GM18505 (cell line): ENCODE data around the gene MYL12A.
"Not testable (repeated sequence)": the region's sequence is repeated elsewhere in the genome, so short reads cannot be mapped to it uniquely, and the experiment has no call there.

Experiments
- ATAC-seq: cut with Tn5 transposase; IDR thresholded peaks from one replicate; pipeline ENCODE4 v1.9.1; 2021; ENCODE audit not compliant: unreplicated experiment
- POLR2A ChIP-seq: IDR thresholded peaks from 4 replicates; pipeline ENCODE4 v1.6.1; 2011; ENCODE audit warnings: borderline replicate concordance; ENCODE audit not compliant: insufficient read depth, insufficient read length; ENCODE audit errors: extremely low read depth

The MYL12A gene

DNA sequence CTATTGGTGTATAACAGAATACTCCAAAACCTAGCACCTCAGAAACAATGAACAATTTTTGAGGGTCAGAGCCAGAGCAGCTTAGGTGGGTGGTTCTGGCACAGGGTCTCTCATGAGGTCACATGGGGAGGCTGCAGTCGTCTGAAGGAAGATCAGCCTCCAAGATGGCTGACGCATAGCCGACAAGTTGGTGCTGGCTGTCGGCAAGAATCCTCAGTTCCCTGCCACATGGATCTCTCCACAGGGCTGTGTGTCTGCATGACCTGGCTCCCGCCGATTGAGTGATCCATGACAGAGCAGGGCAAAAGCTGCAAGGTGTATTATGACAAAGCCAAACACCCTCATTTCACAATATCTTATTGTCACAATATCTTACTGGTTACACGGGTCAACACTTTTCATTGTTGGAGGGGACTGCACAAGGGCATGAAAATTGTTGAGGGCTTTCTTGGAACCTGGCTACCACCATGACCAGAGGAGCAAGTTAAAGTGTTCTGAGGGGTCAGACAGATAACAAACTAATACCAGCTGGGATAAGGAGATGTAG lies 18.5 kb downstream of the MYL12A start:
- TF ChIP-seq POLR2A: no peak
- ATAC-seq: no peak

DNA sequence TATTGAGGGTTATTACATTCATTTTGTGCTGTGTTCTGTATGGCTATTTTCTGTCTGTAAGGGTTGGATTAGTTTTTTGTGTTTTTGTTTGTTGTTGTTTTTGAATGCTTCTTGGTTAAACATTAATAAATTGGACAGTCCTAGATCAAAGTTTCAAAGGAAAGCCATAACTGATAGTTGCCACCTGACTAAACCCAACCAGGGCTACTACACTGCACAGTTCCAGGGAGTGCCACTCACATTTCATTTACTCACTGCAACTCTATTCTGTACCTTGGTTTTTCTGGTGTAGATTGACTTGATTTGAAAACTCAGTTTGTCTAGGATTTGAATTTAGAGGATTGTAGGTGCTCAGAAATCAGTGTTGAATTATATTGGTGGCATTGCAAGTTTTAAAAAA lies 20.7 kb downstream of the MYL12A start:
- no peak for TF ChIP-seq POLR2A
- ATAC-seq: no peak

DNA sequence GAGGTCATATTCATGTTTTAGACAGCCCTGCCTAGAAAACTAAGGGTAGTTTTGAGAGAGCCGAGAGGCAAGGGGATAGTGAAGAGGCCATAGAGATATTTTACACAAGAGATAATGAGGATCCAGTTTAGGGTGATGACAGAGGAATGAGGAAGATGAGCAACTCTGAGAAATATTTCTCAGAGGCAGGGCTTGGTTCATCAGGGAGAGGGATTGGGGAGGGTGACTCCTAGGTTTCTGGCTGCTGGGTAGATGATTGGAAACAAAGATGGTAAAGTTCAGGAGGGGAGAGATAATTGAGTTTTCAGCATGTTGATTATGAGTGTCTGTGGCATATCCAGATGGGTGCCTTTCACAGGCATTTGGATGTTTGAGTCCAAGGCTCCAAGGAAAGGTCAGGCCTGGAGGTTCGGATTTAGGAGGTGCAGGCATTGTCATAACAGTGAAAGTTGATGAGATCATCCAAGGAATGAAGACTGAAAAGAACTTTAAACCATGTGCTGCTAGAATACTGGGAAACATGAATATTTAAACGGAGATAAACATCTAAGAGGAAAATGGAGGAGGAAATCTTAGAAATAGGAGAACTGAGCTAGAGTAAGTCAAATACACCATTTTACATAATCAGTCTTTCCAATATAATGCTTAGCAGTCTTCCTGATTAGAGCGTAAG lies 21.8 kb downstream of the MYL12A start:
- TF ChIP-seq POLR2A: no peak
- no peak for ATAC-seq

DNA sequence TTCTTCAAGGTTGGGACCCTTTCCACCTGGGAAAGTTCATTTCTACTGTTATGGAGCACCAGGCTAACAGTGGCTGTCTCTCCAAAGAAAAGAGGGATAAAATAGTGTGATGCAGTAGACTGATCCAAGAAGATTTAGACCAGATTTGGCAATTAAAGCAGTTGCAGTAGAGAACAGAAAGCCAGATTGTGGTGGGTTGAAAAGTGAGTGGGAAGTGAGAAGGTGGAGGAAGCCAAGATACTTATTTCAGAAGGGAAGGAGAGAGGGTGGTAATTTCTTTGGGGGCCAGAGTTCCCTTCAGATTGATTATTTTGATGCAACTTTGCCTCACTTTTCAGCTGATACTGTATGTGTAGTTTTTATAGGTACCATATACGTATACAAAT lies 22.3 kb downstream of the MYL12A start:
- no peak for ATAC-seq
- TF ChIP-seq POLR2A: no peak

DNA sequence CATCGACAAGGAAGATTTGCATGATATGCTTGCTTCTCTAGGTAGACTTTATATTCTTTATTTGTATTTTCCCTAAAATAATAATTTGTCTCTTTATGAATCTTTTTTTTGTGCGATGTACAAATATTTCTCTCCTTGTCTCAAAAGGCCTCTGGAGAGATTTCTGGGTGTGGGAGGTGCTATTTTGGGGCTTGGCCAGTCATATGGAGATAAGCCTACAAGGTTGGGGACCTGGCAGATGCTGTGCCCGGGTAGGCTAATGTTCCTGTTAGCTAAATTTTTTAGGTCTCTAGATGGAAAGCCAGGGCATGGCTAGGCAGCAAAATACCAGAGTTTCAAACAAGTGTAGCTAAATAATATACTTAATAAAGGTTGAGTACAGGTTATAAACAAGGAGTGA lies 25.4 kb downstream of the MYL12A start:
- no peak for ATAC-seq
- no peak for TF ChIP-seq POLR2A

DNA sequence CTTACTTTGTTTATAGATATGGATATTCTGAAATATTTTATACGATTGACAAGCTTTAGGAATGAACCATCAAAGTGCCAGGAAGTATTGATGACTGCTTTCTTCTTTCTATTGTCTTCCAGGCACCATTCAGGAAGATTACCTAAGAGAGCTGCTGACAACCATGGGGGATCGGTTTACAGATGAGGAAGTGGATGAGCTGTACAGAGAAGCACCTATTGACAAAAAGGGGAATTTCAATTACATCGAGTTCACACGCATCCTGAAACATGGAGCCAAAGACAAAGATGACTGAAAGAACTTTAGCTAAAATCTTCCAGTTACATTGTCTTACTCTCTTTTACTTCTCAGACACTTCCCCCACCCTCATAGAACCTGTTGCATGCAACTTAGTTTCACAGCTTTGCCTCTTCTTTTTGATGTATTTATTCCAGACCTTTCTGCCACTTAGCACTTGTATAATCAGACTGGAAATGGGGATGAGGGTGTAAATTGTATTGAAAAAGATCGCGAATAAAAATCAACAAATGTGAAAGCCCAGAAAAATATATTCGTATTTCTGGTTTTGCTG lies 30.1 kb downstream of the MYL12A start:
- not testable (repeated sequence) for ATAC-seq

DNA sequence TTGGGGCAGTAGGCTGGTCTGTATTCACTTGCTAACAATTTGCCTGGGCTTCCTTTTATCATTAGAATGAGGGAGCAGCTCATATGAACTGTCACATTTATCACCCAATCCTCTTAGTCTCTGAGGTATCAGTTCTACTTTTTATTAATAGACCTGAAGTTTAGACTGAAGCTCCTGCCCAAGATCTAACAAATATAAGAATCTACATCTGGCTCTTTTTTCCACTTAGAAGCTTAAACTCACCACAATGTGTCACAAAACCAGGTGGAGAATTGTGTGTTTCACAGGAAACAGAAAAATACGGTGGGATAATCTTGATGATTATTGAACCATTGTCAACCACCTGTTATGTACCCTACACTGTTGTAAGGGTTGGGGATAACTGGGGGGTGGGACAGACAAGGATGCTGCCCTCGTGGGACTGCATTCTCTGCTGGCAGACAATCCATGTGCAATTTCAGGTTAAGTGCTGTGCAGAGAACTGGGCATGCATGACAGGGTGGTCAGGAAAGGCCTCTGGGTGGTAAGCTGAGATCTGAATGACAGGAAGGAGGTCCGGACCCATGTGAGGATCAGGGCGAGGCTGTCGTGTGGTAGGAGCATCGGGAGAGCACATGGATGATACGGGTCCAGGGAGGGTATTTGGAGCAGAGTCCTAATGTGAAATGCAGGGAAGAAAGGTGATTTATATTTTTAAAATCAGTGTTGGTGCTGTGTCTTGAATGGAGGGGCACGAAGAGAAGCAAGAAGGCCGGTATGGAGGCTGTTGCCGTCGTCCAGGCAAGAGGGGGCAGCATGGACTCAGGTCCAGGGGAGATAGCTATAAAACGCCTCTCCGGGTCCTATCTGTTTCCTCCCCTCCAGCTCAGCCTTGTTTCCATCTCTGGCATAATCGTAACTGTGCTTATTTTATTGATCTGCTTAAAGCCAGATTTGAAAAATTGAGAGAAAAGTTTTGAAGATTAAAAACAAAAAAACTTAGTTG lies 31.9 kb downstream of the MYL12A start:
- TF ChIP-seq POLR2A: no peak
- ATAC-seq: peak; percentile 80

DNA sequence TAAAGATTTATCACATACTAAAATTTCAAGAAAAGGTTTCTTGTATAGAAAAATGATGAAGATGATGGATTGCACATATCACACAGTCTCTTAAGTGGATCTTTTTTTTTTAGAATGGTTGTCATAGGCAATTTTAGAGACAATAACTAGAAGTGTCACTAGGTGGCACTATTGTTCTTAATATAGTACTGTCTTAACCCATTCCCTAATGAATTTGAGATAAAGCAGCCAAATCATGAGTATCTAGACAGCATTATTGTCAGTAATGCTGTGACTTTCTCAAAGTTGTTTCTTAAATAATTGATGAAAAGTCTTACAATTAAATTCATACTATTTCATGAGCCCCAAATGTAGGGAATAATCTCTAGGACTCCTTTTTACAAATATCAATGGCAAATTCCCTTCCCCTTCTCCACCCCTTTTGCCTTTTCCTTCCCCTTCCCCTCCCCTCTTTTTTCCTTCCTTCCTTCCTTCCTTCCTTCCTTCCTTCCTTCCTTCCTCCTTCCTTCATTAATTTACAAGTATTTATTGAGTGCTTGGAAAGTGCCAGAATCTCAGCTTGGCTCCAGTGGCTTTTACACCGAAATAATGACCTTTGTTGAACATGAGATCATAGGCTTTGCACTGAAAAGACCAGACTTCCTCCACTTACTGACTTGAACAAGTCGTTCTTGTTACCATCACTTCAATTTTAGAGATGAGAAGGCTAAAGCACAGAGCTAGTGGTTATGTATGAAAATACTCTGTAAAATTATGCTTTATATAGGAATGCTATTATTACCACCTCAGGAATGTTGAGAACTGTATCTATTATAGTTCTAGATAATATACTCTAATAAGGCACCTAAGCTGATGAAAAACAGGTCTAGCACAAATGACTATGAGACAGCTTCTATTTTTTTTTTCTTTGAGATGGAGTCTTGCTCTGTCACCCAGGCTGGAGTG lies 34.1 kb downstream of the MYL12A start:
- ATAC-seq: peak; percentile 40
- no peak for TF ChIP-seq POLR2A

DNA sequence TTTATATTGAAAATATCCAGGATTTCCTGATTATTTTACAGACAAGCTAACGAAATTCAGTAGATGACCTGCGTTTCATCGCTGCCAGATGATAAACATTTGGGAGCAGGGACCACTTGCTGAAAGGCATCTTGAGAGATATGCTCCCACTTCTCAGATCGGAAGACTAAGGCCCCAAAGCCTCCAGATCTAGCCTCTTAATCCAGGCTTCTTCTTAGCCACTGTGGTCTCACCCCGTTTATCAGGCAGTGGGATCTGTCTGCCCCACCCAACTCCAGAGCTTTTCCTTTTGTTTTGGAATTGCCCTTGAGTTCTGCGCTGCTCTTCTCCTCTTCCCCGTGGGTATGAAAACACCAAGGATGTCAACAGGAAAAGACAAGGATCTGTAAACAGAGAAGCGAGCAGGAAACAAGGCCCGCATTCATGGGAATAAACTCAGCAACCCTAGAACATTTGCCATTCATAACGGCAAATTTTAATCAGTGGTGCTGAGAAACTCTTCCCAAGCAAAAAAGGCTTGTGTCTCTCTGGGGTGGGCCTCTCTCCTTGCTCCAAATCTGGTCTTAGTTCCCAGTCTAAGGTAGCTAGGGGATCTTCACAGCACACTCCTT lies 35.8 kb downstream of the MYL12A start:
- ATAC-seq: no peak
- TF ChIP-seq POLR2A: no peak

DNA sequence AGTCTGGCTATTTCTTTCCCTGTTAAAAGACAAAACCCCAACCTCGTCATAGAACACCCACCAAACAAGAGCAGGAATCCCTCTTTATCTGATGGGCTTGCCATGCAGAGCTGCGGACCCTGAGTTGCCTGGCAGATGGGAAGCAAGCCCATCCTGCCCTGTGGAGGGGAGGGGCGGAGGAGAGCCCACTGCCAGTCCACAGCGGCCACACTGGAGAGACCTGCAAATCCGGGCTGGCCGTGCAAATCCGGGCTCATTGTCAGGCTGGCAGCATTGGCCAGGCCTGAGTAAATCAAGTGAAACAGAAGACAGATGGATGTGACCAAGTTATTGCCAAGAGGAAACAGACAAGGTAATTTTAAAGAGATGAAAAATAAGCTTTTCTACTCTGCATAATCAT lies 36.3 kb downstream of the MYL12A start:
- TF ChIP-seq POLR2A: no peak
- no peak for ATAC-seq

DNA sequence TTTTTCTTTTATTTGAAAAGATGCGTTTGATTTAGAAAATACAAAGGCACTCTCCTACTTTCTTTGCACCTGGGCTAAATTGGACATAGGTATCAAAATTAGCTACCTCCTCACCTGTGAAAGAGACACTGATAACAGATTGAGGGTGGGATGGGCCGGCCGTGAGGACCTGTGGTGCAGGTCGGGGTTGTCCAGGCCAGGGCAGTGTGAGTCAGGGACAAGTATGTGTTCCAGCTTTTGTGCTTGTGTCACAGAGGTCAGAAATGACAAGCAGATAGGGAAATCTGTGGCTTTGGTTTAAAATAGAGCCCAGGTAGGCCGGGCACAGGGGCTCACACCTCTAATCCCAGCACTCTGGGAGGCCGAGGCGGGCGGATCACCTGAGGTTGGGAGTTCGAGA lies 36.9 kb downstream of the MYL12A start:
- ATAC-seq: no peak
- no peak for TF ChIP-seq POLR2A

DNA sequence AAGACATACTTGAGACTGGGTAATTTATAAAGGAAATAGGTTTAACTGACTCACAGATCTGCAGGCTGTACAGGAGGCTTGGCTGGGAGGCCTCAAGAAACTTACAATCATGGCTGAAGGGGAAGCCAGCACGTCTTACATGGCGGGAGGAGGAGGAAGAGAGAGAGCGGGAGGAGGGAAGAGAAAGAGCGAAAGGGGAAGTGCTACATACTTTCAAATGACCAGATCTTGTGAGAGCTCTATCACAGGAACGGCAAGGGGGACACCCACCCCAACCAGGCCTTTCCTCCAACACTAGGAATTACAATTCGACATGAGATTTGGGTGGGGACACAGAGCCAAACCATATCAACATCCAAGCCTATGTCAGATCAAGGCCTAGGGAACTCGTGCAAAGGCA lies 38.6 kb downstream of the MYL12A start:
- no peak for ATAC-seq
- no peak for TF ChIP-seq POLR2A
